ENCODE results near the gene KRTAP12-2. TPM values are rescaled to one million over a fixed set of nuclear protein-coding genes. Genes with fewer than 3 reads are reported as not detected.

Gene KRTAP12-2
- total and polyA plus RNA-seq, 3 donors from 2014 or later, result 0.79 TPM; not detected in 2

- no peaks in the 10 kb centered on the region for H3K4me1 ChIP-seq
Measured at GRCh38 chr21:44637018-44637850, 29.5 kb downstream of the KRTAP12-2 start, which contains the start of gene KRTAP10-10. Gene KRTAP10-10, plus strand, starts transcription at chr21:44637356. Its CDS starts 62 bp downstream, at chr21:44637418.

DNA sequence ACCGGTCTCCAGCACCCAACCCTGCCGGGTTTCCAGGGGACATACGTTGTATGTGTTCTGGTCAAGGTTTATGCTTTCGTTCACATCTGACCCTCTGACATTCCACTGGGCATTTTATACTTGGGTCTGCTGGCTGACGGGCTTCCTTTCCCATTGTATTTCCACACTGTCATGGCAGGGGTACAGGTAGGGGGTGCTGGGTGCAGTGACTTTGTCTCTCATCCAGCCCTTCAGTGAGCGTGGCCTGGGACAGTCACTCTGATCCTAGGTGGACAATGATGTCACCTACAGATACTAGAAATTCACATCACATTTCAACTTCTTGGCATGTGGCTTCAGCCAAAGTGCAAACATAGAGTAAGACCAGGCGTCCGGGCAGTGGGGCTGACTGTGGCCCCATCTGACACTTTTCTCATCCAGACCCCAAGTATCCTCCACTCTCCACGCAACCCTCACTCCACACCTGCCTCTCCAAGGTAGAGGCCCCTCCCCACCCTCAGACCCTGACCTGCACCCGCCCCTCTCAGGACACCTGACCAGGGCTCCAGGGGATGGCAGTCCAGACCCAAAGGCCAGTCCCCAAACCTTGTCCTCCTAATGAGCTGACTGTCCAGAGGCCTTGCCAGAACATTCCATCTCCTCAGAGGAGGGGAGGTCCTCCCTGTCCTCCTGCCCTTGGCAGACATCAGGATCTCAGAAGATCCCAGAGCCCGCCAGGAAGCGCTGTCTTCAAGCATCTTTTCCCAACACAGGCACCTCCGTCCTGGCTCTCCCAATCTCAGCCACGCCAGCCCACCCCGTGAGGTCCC, 30.3 kb downstream of the KRTAP12-2 start:
- no peak overlapping the region for H3K27ac ChIP-seq
- H3K9me3 ChIP-seq, result no peaks in the 10 kb centered on the region
- H3K4me1 ChIP-seq, result no peaks in the 10 kb centered on the region
- DNase-seq, result no peak
- no peak for TF ChIP-seq POLR2A (IDR thresholded peaks at IDR 0.05)
- TF ChIP-seq, protein P1, sequence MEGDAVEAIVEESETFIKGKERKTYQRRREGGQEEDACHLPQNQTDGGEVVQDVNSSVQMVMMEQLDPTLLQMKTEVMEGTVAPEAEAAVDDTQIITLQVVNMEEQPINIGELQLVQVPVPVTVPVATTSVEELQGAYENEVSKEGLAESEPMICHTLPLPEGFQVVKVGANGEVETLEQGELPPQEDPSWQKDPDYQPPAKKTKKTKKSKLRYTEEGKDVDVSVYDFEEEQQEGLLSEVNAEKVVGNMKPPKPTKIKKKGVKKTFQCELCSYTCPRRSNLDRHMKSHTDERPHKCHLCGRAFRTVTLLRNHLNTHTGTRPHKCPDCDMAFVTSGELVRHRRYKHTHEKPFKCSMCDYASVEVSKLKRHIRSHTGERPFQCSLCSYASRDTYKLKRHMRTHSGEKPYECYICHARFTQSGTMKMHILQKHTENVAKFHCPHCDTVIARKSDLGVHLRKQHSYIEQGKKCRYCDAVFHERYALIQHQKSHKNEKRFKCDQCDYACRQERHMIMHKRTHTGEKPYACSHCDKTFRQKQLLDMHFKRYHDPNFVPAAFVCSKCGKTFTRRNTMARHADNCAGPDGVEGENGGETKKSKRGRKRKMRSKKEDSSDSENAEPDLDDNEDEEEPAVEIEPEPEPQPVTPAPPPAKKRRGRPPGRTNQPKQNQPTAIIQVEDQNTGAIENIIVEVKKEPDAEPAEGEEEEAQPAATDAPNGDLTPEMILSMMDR (IDR thresholded peaks at IDR 0.05), result no peak
- no peaks in the 10 kb centered on the region for H3K36me3 ChIP-seq (ENCODE audit: low read depth, missing control alignments)
- H3K4me3 ChIP-seq, result no peak overlapping the region
- H3K27me3 ChIP-seq, result no peaks in the 10 kb centered on the region
- WGBS, 2 donors, result 76 to 79% methylated on average over 15 of the region's 15 CpGs
- intact Hi-C loops (cut with DNase I; ENCODE audit: low total_unique reads), result no loop called here

More at GRCh38 chr21:44637018-44637850, 29.5 kb downstream of the KRTAP12-2 start, which contains the start of gene KRTAP10-10:
- TF ChIP-seq, protein P1 (IDR thresholded peaks at IDR 0.05), result no peak
- no peak for TF ChIP-seq POLR2A (IDR thresholded peaks at IDR 0.05)
- no peak for DNase-seq
- intact Hi-C loops (cut with DNase I; ENCODE audit: low total_unique reads), result no loop called here
- 57 to 60% methylated on average over 13 to 19 of the region's 21 CpGs for WGBS, 2 donors
- Histone ChIP-seq H3K27me3 (no peaks in the 10 kb centered on the region), H3K9me3 (no peaks in the 10 kb centered on the region), H3K36me3 (ENCODE audit: low read depth, missing control alignments) (no peaks in the 10 kb centered on the region), H3K4me3 (no peak within 1 kb of the TSS), H3K27ac (no peak within 1 kb of the TSS)

- 89 to 92% methylated on average over 1 of the region's 1 CpG for WGBS, 2 donors
- DNase-seq, result no peak
- Histone ChIP-seq H3K27me3 (no peaks in the 10 kb centered on the region), H3K4me3 (no peak overlapping the region), H3K4me1 (no peaks in the 10 kb centered on the region), H3K36me3 (ENCODE audit: low read depth, missing control alignments) (no peaks in the 10 kb centered on the region), H3K9me3 (no peaks in the 10 kb centered on the region), H3K27ac (no peak overlapping the region)
- intact Hi-C loops (cut with DNase I; ENCODE audit: low total_unique reads), result no loop called here
- no peak for TF ChIP-seq POLR2A (IDR thresholded peaks at IDR 0.05)
Measured at GRCh38 chr21:44632067-44632466, 34.7 kb downstream of the KRTAP12-2 start.

- Histone ChIP-seq H3K4me3 (no peak overlapping the region), H3K27me3 (no peaks in the 10 kb centered on the region), H3K36me3 (ENCODE audit: low read depth, missing control alignments) (no peaks in the 10 kb centered on the region), H3K27ac (no peak overlapping the region), H3K4me1 (no peaks in the 10 kb centered on the region), H3K9me3 (no peaks in the 10 kb centered on the region)
- DNase-seq, result no peak
- intact Hi-C loops (cut with DNase I; ENCODE audit: low total_unique reads), result no loop called here
- TF ChIP-seq, protein P1 (IDR thresholded peaks at IDR 0.05), result no peak
- TF ChIP-seq POLR2A (IDR thresholded peaks at IDR 0.05), result no peak
- 75 to 88% methylated on average over 2 of the region's 2 CpGs for WGBS, 2 donors
Measured at GRCh38 chr21:44630440-44630839, 36.3 kb downstream of the KRTAP12-2 start.
